Measurements from ENCODE around the gene KRT71. TPM values are rescaled to one million over a fixed set of nuclear protein-coding genes. Genes with fewer than 3 reads are reported as not detected.

KRT71 gene
- total RNA-seq, 1 donor from 2014 or later: not detected

DNA sequence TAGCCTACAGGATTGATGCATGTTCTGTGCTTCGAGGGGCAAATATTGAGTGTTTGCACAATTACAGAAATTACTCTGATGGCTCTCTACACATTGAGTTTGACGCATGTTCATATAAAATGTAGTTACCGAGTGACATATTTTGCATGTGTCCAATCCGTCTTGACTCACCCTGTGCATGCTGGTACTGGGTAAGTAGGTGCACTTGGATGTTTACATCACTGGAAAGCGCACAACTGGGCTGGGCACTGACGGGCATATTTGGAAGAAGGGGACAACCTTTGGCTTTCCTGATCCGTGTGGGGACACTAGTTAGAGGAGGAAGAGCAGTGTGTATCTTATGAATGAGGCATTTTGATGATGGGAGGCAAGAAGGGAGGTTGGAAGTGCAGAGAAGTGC lies 55.0 kb downstream of the KRT71 start:
- no peak for DNase-seq (ENCODE audit: low spot score)

GRCh38 chr12:52496590-52497071 lies 56.3 kb downstream of the KRT71 start:
- DNase-seq (ENCODE audit: low spot score): no peak

DNA sequence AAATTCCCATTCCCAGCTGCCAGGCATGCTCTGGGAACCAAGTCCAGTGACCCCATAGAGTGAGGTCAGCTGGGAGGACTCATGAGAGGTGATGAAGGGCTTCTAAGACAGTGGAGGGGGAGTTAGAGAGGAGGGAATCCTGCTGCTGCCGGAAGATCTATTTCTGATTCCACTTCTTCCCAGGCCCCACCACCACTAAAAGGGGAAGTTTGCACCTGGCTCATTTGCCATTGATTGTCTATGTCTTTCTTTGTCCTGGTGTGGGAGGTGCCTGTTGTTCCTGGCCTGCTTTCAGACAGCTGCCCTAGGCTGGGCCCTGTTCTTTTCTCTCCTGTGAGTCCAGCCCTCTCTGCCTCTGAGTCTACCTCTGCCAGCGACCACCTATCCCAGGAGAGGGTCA lies 56.9 kb downstream of the KRT71 start:
- no peak for DNase-seq (ENCODE audit: low spot score)

DNA sequence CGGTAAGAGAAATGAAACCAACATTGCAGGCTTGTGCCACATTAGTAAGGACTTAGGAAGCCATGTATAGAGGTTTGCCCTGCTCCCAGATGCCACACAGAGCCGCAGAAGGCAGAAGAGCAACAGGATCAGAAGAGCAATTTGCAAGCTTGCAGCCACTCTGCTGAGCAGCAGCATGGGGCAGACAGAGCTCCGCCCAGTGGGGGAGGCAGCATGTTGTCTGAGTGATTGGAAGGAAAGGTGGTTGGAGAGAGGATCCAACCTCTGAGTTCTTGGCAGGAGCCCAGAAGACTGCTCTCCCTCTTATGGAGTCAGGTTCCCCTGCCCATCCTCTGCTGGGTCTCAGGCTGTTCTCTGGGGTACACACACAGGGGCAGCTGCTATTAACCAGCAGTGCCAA lies 57.6 kb downstream of the KRT71 start:
- DNase-seq (ENCODE audit: low spot score): no peak

- DNase-seq (ENCODE audit: low spot score): no peak
Observed at GRCh38 chr12:52494518-52494917, 58.4 kb downstream of the KRT71 start.

GRCh38 chr12:52494100-52494499 lies 58.8 kb downstream of the KRT71 start:
- no peak for DNase-seq (ENCODE audit: low spot score)

Other genes with a start within 250 kb of the KRT71 start
- not detected for gene KRT83, start 231.7 kb downstream of the KRT71 start, total RNA-seq
- not detected for gene KRT85, start 185.7 kb downstream of the KRT71 start, total RNA-seq
- not detected for gene KRT84, start 167.5 kb downstream of the KRT71 start, total RNA-seq
- gene KRT82, start 146.8 kb downstream of the KRT71 start, total RNA-seq: not detected
- not detected for gene KRT75, start 118.8 kb downstream of the KRT71 start, total RNA-seq
- not detected for gene KRT6B, start 101.0 kb downstream of the KRT71 start, total RNA-seq
- gene KRT6C, start 79.3 kb downstream of the KRT71 start, total RNA-seq: not detected
- not detected for gene KRT6A, start 59.9 kb downstream of the KRT71 start, total RNA-seq
- not detected for gene KRT5, start 32.8 kb downstream of the KRT71 start, total RNA-seq
- gene KRT74, start 20.7 kb upstream of the KRT71 start, total RNA-seq: not detected
- gene KRT72, start 48.3 kb upstream of the KRT71 start, total RNA-seq: not detected
- not detected for gene KRT73, start 65.4 kb upstream of the KRT71 start, total RNA-seq
- gene KRT2, start 99.1 kb upstream of the KRT71 start, total RNA-seq: not detected
- 2.9 TPM for gene KRT1, start 127.3 kb upstream of the KRT71 start, total RNA-seq
- not detected for gene KRT77, start 150.4 kb upstream of the KRT71 start, total RNA-seq
- gene KRT76, start 224.2 kb upstream of the KRT71 start, total RNA-seq: not detected
- not detected for gene KRT3, start 243.0 kb upstream of the KRT71 start, total RNA-seq

Data from mucosa of gallbladder (tissue), 1 donor.